Uterus (tissue), 4 donors: ENCODE measurements around the gene ERC2. TPM values are rescaled to one million over a fixed set of nuclear protein-coding genes. Genes with fewer than 3 reads are reported as not detected.

Experiments
- DNase-seq, 2 donors: peaks; one replicate each; pipeline ENCODE4 v3.0.0-alpha.2; 2019 to 2020
- H3K27ac ChIP-seq, 2 donors: fragments of 200-600 bp; sonication (generic); 1 replicate in 1 of 2; 2 replicates in 1 of 2; pipeline ENCODE4 v1.5.1; 2016 to 2018
- H3K27me3 ChIP-seq, 2 donors: fragments of 200-600 bp; sonication (generic); one replicate each; pipeline ENCODE4 v1.5.1; 2018 to 2019; ENCODE audit warnings: control low read depth in 1 of 2
- H3K36me3 ChIP-seq, 2 donors: fragments of 200-600 bp; sonication (generic); one replicate each; pipeline ENCODE4 v1.5.1; 2019; ENCODE audit warnings: control low read depth in 1 of 2
- H3K4me1 ChIP-seq, 2 donors: fragments of 200-600 bp; sonication (generic); one replicate each; pipeline ENCODE4 v1.5.1; 2018 to 2019; ENCODE audit warnings: control low read depth in 1 of 2
- H3K4me3 ChIP-seq, 2 donors: fragments of 200-600 bp; sonication (generic); 1 replicate in 1 of 2; 2 replicates in 1 of 2; pipeline ENCODE4 v1.5.1; 2018 to 2019; ENCODE audit warnings: mild to moderate bottlenecking in 1 of 2
- H3K9me3 ChIP-seq, 2 donors: fragments of 200-600 bp; sonication (generic); one replicate each; pipeline ENCODE4 v1.5.1; 2019; ENCODE audit warnings: control low read depth in 1 of 2
- CTCF ChIP-seq, 4 experiments: fragments of 200-600 bp in 2 of 4; fragments of 450-650 bp in 2 of 4; sonication (generic) in 2 of 4; IDR thresholded peaks; one replicate each; pipeline ENCODE4 v1.5.1; 2016 to 2019; ENCODE audit warnings: antibody characterized with exemption in 4 of 4, mild to moderate bottlenecking in 2 of 4, moderate library complexity in 1 of 4
- POLR2A ChIP-seq, 2 donors: fragments of 450-650 bp; IDR thresholded peaks; one replicate each; pipeline ENCODE4 v1.6.1; 2016; ENCODE audit warnings: antibody characterized with exemption in 2 of 2, mild to moderate bottlenecking in 1 of 2, moderate library complexity in 1 of 2
- intact Hi-C: fragments of 100-400 bp; cut with DNase I; formaldehyde crosslinking; loops from one replicate; pipeline ENCODE4 v1.15.1; 2023; ENCODE audit warnings: low total_unique reads
- total RNA-seq, 4 donors: library from RNA; depleted of rRNA in 3 of 4; stranded (reverse); fragments of >200 nt in 3 of 4; gene quantifications; one replicate each; pipeline versions ENCODE4 v1.1.0 to v1.2.4, GENCODE V29; 2014 to 2023
- donor health status: DM: yes; HTN: yes; CAD: no.

The ERC2 gene
- total RNA-seq, 4 donors from 2014 or later, result 1.7 to 5.5 TPM; not detected in 2

GRCh38 chr3:55935241-55935640, 533.0 kb downstream of the ERC2 start:
- TF ChIP-seq POLR2A (IDR thresholded peaks at IDR 0.05) (no peak), CTCF (IDR thresholded peaks at IDR 0.05) (no peak)
- DNase-seq, result no peak
- intact Hi-C loops, result no loop called here
- Histone ChIP-seq H3K36me3 (no peaks in the 10 kb centered on the region), H3K27me3 (no peaks in the 10 kb centered on the region), H3K4me1 (no peaks in the 10 kb centered on the region), H3K27ac (no peak overlapping the region), H3K4me3 (no peak overlapping the region), H3K9me3 (no peaks in the 10 kb centered on the region)

- Histone ChIP-seq H3K36me3 (no peaks in the 10 kb centered on the region), H3K4me3 (no peak overlapping the region), H3K27me3 (no peaks in the 10 kb centered on the region), H3K9me3 (no peaks in the 10 kb centered on the region), H3K27ac (no peak overlapping the region), H3K4me1 (no peaks in the 10 kb centered on the region)
- no peak for TF ChIP-seq CTCF (IDR thresholded peaks at IDR 0.05)
- no peak for TF ChIP-seq POLR2A (IDR thresholded peaks at IDR 0.05)
- intact Hi-C loops, result no loop called here
- no peak for DNase-seq
These were observed 533.5 kb downstream of the ERC2 start for GRCh38 chr3:55934771-55935170.

GRCh38 chr3:55929154-55929869, 539.0 kb downstream of the ERC2 start:
- Histone ChIP-seq H3K9me3 (no peaks in the 10 kb centered on the region), H3K36me3 (no peaks in the 10 kb centered on the region), H3K4me3 (no peak overlapping the region), H3K27ac (no peak overlapping the region), H3K4me1 (no peaks in the 10 kb centered on the region), H3K27me3 (no peaks in the 10 kb centered on the region)
- no peak for DNase-seq
- TF ChIP-seq CTCF (IDR thresholded peaks at IDR 0.05) (no peak), POLR2A (IDR thresholded peaks at IDR 0.05) (no peak)
- intact Hi-C loops, result no loop called here

GRCh38 chr3:55923626-55924025, 544.6 kb downstream of the ERC2 start:
- no peaks in the 10 kb centered on the region for H3K36me3 ChIP-seq
- H3K27ac ChIP-seq, result no peak overlapping the region
- no peak for DNase-seq
- no peaks in the 10 kb centered on the region for H3K9me3 ChIP-seq
- intact Hi-C loops, result no loop called here
- H3K4me3 ChIP-seq, result no peak overlapping the region
- H3K4me1 ChIP-seq, result no peaks in the 10 kb centered on the region
- H3K27me3 ChIP-seq, result no peaks in the 10 kb centered on the region
- TF ChIP-seq CTCF (IDR thresholded peaks at IDR 0.05) (no peak), POLR2A (IDR thresholded peaks at IDR 0.05) (no peak)

GRCh38 chr3:55923207-55923606, 545.1 kb downstream of the ERC2 start:
- no peaks in the 10 kb centered on the region for H3K4me1 ChIP-seq
- no peaks in the 10 kb centered on the region for H3K27me3 ChIP-seq
- intact Hi-C loops, result no loop called here

More at GRCh38 chr3:55923207-55923606, 545.1 kb downstream of the ERC2 start:
- no peaks in the 10 kb centered on the region for H3K36me3 ChIP-seq
- no peaks in the 10 kb centered on the region for H3K9me3 ChIP-seq
- no peak for DNase-seq
- H3K4me3 ChIP-seq, result no peak overlapping the region
- H3K27ac ChIP-seq, result no peak overlapping the region
- TF ChIP-seq POLR2A (IDR thresholded peaks at IDR 0.05) (no peak), CTCF (IDR thresholded peaks at IDR 0.05) (no peak)
